Measurements from ENCODE around the gene ITPRID1.

DNA sequence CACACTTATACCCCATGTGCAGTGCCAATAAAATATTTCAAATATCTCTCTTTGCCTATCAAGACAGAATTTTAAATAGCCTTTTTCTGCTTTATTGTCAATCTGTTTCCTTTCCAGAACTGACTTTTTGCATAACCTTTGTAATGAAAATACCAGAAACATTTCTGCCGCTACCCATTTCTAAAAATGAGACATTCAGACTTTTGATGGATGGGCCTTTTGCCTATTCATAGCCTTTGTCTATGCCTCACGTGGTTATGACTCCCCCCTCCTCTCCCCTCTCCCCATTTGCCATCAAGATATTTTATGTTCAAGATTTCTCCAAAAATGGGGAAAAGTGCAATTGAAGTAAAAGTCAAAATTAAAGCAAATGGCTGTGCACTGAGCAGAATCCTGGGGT lies 179.0 kb downstream of the ITPRID1 start:
- no peak for TF ChIP-seq POLR2AphosphoS5 (IDR thresholded peaks at IDR 0.05)
- TF ChIP-seq, protein P1, sequence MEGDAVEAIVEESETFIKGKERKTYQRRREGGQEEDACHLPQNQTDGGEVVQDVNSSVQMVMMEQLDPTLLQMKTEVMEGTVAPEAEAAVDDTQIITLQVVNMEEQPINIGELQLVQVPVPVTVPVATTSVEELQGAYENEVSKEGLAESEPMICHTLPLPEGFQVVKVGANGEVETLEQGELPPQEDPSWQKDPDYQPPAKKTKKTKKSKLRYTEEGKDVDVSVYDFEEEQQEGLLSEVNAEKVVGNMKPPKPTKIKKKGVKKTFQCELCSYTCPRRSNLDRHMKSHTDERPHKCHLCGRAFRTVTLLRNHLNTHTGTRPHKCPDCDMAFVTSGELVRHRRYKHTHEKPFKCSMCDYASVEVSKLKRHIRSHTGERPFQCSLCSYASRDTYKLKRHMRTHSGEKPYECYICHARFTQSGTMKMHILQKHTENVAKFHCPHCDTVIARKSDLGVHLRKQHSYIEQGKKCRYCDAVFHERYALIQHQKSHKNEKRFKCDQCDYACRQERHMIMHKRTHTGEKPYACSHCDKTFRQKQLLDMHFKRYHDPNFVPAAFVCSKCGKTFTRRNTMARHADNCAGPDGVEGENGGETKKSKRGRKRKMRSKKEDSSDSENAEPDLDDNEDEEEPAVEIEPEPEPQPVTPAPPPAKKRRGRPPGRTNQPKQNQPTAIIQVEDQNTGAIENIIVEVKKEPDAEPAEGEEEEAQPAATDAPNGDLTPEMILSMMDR (IDR thresholded peaks at IDR 0.05), result no peak
